A673 (cell line): ENCODE measurements around the gene ARMC6.

Experiments used
- EZH2 ChIP-seq: fragments of 200-600 bp; sonication (generic); IDR thresholded peaks from 2 replicates; pipeline ENCODE4 v1.6.1; 2017; ENCODE audit warnings: borderline replicate concordance, low read depth, mild to moderate bottlenecking, mixed read lengths, antibody characterized with exemption, low read length; ENCODE audit not compliant: poor library complexity, severe bottlenecking
- TF ChIP-seq, protein P1 (sequence below): fragments of 300-800, 200-600 bp; sonication (generic); conservative IDR thresholded peaks from 2 replicates; pipeline ENCODE4 v1.5.1; 2017; ENCODE audit warnings: low read depth, mild to moderate bottlenecking, antibody characterized with exemption, low read length, moderate library complexity, mixed read lengths

GRCh38 chr19:19050731-19051130 is 17.3 kb downstream of the ARMC6 start:
- TF ChIP-seq, protein P1, sequence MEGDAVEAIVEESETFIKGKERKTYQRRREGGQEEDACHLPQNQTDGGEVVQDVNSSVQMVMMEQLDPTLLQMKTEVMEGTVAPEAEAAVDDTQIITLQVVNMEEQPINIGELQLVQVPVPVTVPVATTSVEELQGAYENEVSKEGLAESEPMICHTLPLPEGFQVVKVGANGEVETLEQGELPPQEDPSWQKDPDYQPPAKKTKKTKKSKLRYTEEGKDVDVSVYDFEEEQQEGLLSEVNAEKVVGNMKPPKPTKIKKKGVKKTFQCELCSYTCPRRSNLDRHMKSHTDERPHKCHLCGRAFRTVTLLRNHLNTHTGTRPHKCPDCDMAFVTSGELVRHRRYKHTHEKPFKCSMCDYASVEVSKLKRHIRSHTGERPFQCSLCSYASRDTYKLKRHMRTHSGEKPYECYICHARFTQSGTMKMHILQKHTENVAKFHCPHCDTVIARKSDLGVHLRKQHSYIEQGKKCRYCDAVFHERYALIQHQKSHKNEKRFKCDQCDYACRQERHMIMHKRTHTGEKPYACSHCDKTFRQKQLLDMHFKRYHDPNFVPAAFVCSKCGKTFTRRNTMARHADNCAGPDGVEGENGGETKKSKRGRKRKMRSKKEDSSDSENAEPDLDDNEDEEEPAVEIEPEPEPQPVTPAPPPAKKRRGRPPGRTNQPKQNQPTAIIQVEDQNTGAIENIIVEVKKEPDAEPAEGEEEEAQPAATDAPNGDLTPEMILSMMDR = no peak
- TF ChIP-seq EZH2 = no peak
